ENCODE data around the gene CNKSR3. TPM values are rescaled to one million over a fixed set of nuclear protein-coding genes. Genes with fewer than 3 reads are reported as not detected.

The CNKSR3 gene
- polyA plus RNA-seq, 1 of the 3 experiments (the other 2 are of a cell fraction) = 1.6 TPM

DNA sequence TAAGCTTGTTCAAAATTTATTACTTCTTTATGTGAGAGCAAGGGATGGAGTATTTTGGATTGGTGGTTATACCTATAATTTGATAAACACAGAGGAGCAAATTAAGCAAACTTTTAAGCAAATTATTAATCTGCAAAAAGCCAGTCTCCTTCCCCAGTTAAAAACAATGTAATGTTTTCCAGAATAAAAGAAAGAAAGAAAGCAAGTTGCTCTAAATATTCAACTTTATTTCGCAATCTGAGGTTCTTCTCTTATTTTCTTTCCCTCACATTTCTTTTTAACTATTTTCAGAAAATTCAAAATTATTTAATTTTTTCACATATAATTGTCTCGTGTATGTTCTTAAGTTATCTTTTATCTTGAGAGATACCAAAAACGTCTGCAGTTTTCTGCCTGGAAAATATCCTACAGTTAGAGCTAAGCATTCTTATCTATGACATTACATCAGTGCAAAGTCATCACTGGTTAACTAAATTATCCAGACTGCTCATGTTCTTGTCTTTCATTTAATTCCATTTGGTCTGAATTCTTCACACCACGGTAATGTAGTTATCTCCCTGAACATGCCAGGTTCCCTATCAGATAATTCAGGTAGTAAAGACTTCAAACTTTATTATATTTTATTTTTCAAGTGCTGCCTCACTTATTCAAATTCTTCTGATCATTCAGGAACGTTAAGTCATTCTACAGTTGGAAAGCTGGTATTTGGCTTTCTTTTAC lies 3.3 kb upstream of the CNKSR3 start (continued):
- TF ChIP-seq POLR2AphosphoS5 (IDR thresholded peaks at IDR 0.05; ENCODE audit: low read depth, low read length) (peak; percentile 48; the same call in 1 of the 2 replicates), RAD21 (IDR thresholded peaks at IDR 0.05; ENCODE audit: low read length) (0 out of 2 replicates have a peak, but pooled peaks have one; percentile 8), FOSL2 (IDR thresholded peaks at IDR 0.05; ENCODE audit: borderline replicate concordance, low read depth) (no peak), JUND (IDR thresholded peaks at IDR 0.05) (no peak), MXI1 (IDR thresholded peaks at IDR 0.05; ENCODE audit: low read depth, low read length) (0 out of 2 replicates have a peak, but pooled peaks have one; percentile 40), EZH2phosphoT487 (IDR thresholded peaks at IDR 0.05; ENCODE audit: borderline replicate concordance, low read depth) (no peak), GABPA (IDR thresholded peaks at IDR 0.05; ENCODE audit: low read depth) (no peak), FOXJ3 (CRISPR knock-in tag; IDR thresholded peaks at IDR 0.05) (no peak), NRF1 (IDR thresholded peaks at IDR 0.05; ENCODE audit: low read depth, low read length) (no peak), FOXM1 (IDR thresholded peaks at IDR 0.05; ENCODE audit: low read depth) (no peak), YY1 (IDR thresholded peaks at IDR 0.05; ENCODE audit: low read depth) (no peak), NFIC (IDR thresholded peaks at IDR 0.05; ENCODE audit: borderline replicate concordance) (no peak), EP300 (IDR thresholded peaks at IDR 0.05; ENCODE audit: borderline replicate concordance in 1 of 2, low read depth in 1 of 2, low read length in 1 of 2) (peak in 1 of 2 experiments; percentile 82; a peak in 2 of 4 replicates), TEAD4 (IDR thresholded peaks at IDR 0.05; ENCODE audit: borderline replicate concordance, insufficient read depth) (peak; percentile 50; the same call in 1 of the 2 replicates), RXRA (IDR thresholded peaks at IDR 0.05; ENCODE audit: borderline replicate concordance, low read depth) (no peak), SMC3 (IDR thresholded peaks at IDR 0.05; ENCODE audit: low read depth, low read length) (no peak), TAF1 (IDR thresholded peaks at IDR 0.05; ENCODE audit: borderline replicate concordance, low read depth, low read length) (no peak), RCOR1 (IDR thresholded peaks at IDR 0.05; ENCODE audit: low read length) (peak; percentile 97), SIN3A (IDR thresholded peaks at IDR 0.05; ENCODE audit: borderline replicate concordance, low read depth, low read length) (no peak), ELF1 (IDR thresholded peaks at IDR 0.05) (no peak), CHD2 (IDR thresholded peaks at IDR 0.05; ENCODE audit: low read length, partially characterized antibody) (peak; percentile 44)
- TF ChIP-seq, protein P1, sequence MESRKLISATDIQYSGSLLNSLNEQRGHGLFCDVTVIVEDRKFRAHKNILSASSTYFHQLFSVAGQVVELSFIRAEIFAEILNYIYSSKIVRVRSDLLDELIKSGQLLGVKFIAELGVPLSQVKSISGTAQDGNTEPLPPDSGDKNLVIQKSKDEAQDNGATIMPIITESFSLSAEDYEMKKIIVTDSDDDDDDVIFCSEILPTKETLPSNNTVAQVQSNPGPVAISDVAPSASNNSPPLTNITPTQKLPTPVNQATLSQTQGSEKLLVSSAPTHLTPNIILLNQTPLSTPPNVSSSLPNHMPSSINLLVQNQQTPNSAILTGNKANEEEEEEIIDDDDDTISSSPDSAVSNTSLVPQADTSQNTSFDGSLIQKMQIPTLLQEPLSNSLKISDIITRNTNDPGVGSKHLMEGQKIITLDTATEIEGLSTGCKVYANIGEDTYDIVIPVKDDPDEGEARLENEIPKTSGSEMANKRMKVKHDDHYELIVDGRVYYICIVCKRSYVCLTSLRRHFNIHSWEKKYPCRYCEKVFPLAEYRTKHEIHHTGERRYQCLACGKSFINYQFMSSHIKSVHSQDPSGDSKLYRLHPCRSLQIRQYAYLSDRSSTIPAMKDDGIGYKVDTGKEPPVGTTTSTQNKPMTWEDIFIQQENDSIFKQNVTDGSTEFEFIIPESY (IDR thresholded peaks at IDR 0.05; ENCODE audit: borderline replicate concordance, low read depth) = no peak
- TF ChIP-seq, protein P2, sequence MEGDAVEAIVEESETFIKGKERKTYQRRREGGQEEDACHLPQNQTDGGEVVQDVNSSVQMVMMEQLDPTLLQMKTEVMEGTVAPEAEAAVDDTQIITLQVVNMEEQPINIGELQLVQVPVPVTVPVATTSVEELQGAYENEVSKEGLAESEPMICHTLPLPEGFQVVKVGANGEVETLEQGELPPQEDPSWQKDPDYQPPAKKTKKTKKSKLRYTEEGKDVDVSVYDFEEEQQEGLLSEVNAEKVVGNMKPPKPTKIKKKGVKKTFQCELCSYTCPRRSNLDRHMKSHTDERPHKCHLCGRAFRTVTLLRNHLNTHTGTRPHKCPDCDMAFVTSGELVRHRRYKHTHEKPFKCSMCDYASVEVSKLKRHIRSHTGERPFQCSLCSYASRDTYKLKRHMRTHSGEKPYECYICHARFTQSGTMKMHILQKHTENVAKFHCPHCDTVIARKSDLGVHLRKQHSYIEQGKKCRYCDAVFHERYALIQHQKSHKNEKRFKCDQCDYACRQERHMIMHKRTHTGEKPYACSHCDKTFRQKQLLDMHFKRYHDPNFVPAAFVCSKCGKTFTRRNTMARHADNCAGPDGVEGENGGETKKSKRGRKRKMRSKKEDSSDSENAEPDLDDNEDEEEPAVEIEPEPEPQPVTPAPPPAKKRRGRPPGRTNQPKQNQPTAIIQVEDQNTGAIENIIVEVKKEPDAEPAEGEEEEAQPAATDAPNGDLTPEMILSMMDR (IDR thresholded peaks at IDR 0.05) = no peak
- TF ChIP-seq, protein P3, sequence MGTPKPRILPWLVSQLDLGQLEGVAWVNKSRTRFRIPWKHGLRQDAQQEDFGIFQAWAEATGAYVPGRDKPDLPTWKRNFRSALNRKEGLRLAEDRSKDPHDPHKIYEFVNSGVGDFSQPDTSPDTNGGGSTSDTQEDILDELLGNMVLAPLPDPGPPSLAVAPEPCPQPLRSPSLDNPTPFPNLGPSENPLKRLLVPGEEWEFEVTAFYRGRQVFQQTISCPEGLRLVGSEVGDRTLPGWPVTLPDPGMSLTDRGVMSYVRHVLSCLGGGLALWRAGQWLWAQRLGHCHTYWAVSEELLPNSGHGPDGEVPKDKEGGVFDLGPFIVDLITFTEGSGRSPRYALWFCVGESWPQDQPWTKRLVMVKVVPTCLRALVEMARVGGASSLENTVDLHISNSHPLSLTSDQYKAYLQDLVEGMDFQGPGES (IDR thresholded peaks at IDR 0.05; ENCODE audit: low read depth, low read length) = no peak; the same call in 1 of the 2 replicates
- TF ChIP-seq, protein P4, sequence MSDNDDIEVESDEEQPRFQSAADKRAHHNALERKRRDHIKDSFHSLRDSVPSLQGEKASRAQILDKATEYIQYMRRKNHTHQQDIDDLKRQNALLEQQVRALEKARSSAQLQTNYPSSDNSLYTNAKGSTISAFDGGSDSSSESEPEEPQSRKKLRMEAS (IDR thresholded peaks at IDR 0.05; ENCODE audit: low read depth) = no peak
